ENCODE results near the gene GARNL3.

DNA sequence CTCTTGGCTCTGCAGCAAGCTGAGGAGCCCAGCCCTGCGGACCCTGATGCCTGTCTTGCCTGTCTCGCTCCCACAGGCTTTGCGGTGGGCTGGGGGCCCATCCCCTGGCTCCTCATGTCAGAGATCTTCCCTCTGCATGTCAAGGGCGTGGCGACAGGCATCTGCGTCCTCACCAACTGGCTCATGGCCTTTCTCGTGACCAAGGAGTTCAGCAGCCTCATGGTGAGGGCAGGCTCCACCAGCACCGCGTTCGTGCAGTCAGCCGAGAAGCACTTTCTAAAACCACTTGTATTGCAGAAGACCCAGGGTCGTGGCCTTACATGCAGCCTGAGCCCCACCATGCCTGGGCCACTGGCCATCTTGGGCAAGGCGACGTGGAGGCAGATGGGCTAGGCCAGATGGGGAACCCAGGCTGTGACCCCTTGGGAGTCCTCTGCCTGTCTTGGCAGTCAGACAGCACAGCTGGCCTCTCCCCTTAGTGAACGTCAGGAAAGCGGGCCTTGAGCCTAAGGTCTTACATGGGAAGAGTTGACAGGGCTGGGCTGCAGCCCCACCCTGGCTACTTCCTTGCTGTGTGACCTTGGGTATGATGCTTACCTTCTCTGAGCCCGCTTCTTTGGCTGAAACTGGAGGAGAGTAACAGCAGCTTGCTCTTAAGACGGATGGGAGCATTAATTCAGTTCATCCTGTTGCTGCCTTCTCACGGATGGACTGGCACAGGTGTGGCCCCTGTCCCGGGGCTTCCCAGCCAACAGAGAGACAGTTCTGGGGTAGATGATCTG lies 141.0 kb downstream of the GARNL3 start:
- TF ChIP-seq, protein P1, sequence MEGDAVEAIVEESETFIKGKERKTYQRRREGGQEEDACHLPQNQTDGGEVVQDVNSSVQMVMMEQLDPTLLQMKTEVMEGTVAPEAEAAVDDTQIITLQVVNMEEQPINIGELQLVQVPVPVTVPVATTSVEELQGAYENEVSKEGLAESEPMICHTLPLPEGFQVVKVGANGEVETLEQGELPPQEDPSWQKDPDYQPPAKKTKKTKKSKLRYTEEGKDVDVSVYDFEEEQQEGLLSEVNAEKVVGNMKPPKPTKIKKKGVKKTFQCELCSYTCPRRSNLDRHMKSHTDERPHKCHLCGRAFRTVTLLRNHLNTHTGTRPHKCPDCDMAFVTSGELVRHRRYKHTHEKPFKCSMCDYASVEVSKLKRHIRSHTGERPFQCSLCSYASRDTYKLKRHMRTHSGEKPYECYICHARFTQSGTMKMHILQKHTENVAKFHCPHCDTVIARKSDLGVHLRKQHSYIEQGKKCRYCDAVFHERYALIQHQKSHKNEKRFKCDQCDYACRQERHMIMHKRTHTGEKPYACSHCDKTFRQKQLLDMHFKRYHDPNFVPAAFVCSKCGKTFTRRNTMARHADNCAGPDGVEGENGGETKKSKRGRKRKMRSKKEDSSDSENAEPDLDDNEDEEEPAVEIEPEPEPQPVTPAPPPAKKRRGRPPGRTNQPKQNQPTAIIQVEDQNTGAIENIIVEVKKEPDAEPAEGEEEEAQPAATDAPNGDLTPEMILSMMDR (IDR thresholded peaks at IDR 0.05; ENCODE audit: extremely low read depth in 1 of 2, insufficient read depth in 1 of 2, low read depth in 1 of 2, low read length in 2 of 2) = no peak
- no peak for TF ChIP-seq GATA2 (IDR thresholded peaks at IDR 0.05; ENCODE audit: insufficient read depth, insufficient read length, low read depth, low read length)
- no peak for TF ChIP-seq EZH2 (IDR thresholded peaks at IDR 0.05; ENCODE audit: borderline replicate concordance, low read depth, low read length, severe bottlenecking)
- TF ChIP-seq, protein P2, sequence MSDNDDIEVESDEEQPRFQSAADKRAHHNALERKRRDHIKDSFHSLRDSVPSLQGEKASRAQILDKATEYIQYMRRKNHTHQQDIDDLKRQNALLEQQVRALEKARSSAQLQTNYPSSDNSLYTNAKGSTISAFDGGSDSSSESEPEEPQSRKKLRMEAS (IDR thresholded peaks at IDR 0.05; ENCODE audit: insufficient read depth, insufficient read length) = no peak
- no peak for TF ChIP-seq MYC (IDR thresholded peaks at IDR 0.05; ENCODE audit: low read depth, low read length)
